Measurements from ENCODE around the gene NFATC2.
"Not testable (repeated sequence)": the region's sequence is repeated elsewhere in the genome, so short reads cannot be mapped to it uniquely, and the experiment has no call there.

Gene NFATC2

DNA sequence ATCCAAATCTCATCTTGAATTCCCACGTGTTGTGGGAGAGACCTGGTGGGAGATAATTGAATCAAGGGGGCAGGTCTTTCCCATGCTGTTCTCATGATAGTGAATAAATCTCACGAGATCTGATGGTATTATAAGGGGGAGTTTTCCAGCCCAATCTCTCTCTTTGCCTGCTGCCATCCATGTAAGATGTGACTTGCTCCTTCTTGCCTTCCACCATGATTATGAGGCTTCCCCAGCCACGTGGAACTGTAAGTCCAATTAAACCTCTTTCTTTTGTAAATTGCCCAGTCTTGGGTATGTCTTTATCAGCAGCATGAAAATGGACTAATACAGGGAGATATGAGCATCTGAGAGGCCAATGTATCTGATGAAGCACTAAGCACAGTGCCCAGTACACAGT lies 26.0 kb upstream of the NFATC2 start:
- DNase-seq (ENCODE audit: low spot score): not testable (repeated sequence)

- no peak for DNase-seq (ENCODE audit: low spot score)
Measured at GRCh38 chr20:51567622-51568021, 25.1 kb upstream of the NFATC2 start.

- no peak for DNase-seq (ENCODE audit: low spot score)
Measured at GRCh38 chr20:51566594-51566993, 24.1 kb upstream of the NFATC2 start.

DNA sequence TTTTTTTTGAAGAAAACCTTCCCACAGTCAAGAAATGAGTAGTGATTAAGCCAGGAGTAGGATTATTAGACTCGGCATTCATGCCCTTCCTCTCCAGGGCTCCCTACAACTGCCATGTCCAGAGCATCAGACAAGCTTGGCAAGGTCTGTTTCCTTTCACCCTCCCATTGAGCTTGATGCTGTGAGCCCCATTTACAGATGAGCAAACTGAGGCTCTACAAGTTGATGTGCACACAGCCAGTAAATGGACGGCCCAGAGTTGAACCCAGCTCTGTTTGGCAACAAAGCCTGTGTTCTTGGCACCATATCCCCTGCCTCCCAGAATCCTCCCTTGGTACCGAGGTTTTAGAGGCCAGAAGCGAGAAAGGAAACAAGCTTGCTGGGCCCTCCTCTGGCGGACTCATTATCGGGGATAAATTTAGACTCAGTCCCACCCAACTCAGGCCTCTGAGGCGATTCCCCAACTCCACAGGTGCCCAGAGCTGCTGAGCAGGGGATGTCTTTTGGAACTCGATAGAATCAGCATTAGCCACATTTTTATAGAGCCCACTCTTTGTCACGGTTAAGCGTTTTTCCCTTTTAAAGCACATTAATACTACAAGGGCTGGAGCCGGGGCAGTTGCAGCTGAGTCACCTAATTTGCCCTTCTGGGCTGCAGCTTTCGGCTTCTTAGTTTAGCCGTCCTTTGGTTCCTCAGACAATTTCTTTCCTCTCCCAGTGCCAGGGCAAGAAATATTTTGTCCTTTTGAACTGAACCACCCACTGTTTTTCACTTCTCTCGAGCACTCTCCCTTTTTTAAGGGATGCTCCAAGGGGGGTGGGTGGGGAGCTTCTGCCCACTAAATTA lies 23.0 kb upstream of the NFATC2 start:
- peak; percentile 61 for DNase-seq (ENCODE audit: low spot score)

DNA sequence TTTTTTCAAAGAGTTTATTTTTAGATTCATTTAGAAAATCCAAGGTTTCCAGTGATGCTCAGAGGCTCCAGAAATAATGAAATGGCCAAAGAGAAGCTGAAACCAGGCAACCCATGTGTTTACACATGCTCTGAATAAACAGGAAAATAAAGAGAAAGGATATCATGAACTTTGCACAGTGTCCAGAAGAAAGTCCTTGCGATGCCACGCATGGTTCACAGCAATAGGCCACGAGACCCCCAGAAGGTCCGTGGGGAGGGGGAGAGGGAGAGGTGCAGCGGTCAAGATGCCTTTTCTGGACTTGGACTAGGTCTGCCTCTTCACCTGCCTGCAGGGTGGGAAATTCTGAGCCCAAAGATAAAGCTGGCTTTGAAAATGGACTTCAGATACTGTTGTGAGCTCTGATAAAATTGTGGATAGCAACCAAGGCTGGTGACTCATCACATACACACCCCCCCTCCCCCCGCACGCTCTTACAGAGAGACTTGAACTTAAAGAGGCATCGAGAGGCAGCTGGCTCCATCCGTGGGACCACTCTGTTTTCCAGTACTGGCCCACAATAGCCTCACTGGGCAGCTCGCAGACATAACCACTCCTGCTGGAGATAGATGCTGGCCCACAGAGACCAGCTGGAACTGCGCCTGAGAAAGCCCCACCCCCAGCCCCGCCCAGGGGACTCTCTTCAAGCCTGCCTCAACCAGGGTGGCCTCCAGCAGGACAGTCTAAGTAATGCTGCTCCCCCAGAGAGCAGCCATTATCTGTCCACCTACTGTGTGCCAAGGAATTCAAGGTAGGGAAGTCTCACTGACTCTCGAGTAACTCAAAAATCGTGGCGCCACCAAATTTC lies 21.2 kb upstream of the NFATC2 start:
- peak; percentile 89 for DNase-seq (ENCODE audit: low spot score)

GRCh38 chr20:51563174-51563485 lies 20.6 kb upstream of the NFATC2 start:
- DNase-seq (ENCODE audit: low spot score): no peak

DNA sequence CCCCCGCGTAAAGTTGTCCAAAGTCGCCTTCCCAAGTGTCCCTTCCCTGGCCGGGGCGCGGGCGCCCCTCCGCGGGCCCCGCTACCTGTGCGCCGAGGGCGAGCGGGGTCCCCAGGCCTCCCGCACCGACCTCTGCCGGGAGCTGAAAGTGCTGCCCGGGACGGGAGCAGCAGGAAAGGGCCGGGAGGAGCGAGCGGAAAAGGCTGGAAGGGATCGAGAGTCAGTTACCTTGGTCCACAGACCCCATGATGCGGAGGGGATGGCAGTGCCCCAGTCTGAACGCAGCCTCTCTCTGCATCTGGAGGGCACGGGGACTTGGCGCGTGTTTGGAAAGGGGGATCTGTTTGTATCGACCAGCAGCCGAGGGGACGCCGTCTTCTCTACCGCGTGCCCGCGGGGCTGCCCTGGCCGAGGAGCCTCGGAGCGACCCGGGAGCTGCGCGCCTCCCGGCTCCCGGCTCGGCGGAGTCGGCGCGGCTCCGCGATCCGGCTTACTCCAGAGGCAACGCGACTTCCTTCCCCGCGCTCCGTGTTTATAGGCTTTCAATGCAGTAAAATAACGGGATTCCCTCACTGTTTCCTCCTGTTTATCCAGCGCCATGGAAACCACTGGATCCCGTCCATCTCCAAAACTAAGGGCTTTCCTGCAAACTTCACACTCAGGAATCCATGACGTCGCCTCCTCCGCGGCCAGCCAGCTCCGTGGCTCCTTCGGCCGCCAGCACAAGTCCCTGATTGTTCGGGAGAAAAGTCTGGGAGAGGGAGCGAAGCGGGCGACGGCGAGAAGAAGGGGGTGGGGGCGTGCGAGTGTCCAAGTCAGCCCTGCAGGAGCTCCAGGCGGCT lies 20.0 kb upstream of the NFATC2 start:
- DNase-seq (ENCODE audit: low spot score): peak; percentile 93

- no peak for DNase-seq (ENCODE audit: low spot score)
Measured at GRCh38 chr20:51562027-51562331, 19.5 kb upstream of the NFATC2 start.

DNA sequence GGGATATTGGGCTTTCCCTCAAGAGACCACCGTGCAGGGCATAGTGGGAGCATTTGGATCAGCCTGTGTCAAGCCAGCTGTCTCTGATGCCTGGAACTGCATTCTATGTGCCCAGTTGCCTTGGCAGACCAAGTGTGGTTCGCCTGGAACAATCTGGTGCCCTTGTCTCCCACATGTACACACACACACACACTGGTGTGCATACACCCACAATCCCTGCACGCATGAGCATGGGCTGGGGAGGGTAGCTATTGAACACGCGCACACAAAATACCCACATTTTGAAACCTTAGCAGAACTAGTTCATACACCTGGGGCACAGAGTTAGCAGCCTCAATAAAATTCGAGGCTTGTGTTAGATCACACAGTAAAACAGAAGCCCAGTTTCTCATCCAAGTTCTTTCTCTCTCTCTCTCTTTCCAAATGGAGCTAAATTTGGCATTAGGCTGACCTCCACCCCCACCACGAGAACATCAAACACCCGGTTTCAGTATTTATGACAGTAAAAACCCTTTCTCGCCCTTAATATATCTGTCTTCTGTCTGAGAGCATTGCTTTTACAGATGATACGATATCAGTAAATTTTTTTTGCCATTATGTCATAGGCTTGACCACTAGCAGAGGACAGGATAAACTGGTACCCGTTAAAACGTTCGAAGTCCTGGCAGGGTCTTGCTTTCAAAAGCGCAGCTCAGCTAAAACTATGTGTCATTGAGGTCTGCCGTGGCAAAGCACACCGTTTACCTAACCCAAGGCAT lies 18.2 kb upstream of the NFATC2 start:
- no peak for DNase-seq (ENCODE audit: low spot score)

GRCh38 chr20:51560042-51560441 lies 17.5 kb upstream of the NFATC2 start:
- DNase-seq (ENCODE audit: low spot score): no peak

DNA sequence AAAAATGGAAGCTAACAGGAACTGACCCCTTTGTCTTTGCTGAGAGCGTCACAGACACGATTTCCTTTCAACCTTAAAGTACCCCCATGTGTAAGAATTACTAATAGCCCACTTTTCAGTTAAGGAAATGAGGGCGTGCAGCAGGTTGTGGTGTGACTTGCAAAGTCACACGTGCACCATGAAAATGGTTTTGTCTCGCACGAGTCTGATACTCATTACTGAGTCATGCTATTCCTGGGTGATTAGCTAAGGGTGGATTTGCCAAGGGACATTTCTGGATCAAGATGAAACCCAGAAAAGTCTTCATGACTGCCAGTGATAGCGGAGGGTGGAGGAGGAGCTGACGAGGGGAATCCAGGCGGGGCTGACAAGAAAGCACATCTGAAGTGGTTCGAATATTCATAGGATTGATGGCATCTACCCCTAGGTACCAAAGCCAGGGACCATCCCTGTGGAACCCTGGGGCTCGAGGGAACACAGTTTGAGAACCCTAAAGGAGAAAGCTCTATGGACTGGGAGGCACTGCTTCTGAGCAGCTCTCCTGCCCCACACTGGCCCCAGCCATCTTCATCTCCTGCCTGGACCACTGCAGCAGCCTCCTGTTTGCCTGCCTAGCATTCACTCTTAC lies 12.1 kb upstream of the NFATC2 start:
- DNase-seq (ENCODE audit: low spot score): no peak

DNA sequence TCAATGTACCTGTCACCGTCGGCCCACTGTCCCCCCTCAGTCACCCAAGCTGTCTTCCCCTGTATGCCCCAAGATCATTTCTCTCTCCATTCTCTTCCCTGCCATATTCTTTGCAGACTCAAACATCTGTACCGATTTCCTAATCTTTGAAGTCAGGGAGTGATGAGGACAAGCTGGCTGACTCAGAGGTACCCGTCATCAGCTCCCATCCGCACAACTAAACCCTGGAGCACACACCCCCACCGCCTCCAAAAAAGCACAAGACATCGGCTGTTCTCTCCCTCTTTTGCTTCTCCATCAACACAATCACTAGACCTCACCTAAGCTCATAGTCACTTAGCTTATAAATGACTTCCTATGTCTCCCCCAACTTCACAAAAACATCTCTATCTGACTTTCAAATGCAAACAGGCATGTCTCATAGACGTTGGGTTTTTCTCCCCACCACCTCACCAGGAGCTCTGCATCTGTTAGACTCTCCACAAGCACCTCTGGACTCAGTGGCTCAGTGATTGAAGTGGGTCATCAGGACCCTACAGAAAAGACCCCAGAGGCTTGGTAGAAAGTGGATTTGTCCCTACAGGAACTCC lies 11.5 kb upstream of the NFATC2 start:
- DNase-seq (ENCODE audit: low spot score): no peak

DNA sequence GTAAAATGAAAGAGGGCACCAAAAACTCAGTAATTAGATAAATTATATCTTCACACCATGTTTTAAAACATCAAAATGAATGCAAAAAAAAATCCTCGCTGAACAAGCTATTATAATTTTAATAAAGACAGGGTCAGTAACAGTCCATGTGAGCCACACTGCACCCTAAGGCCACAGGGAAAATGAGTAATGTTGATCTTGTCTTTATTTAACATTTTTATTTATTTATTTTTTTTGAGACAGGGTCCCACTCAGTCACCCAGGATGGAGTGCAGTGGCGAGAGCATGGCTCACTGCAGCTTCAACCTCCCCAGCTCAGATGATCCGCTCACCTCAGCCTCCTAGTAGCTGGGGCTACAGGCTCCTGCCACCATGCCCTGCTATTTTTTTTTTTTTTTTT lies 8.7 kb upstream of the NFATC2 start:
- DNase-seq (ENCODE audit: low spot score): no peak

GRCh38 chr20:51549474-51549873 lies 7.0 kb upstream of the NFATC2 start:
- DNase-seq (ENCODE audit: low spot score): no peak

GRCh38 chr20:51547951-51548350 lies 5.4 kb upstream of the NFATC2 start:
- no peak for DNase-seq (ENCODE audit: low spot score)

GRCh38 chr20:51545515-51545914 lies 3.0 kb upstream of the NFATC2 start:
- DNase-seq (ENCODE audit: low spot score): no peak

GRCh38 chr20:51543422-51543788 lies 886 bp upstream of the NFATC2 start:
- DNase-seq (ENCODE audit: low spot score): no peak

DNA sequence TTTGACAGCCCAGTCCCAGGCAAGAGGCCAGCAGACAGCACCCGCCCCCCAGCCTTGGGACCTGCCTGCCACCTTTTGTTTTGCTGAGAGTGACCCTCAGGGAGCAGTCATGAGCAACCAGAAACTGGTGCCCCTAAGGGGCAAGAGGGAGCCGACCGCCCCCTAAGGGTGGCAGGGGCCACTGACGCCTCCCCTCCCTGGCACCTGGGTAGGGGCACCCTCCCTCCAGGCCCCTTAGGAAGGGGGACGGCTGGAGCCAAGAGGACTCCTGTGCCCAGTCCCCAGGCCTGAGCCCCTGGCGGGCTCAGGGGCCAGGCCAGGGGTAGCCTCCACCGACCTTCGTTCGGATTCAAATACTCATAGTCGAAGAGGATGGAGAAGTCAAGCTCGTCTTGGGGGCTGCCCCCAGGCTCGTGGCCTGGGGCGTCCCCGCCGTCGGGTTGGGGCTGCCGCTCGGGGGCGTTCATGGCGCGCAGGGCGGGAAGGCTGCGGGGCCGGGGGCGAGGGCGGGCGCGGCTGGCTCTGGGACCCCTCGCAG lies 417 bp downstream of the NFATC2 start:
- no peak for DNase-seq (ENCODE audit: low spot score)

DNA sequence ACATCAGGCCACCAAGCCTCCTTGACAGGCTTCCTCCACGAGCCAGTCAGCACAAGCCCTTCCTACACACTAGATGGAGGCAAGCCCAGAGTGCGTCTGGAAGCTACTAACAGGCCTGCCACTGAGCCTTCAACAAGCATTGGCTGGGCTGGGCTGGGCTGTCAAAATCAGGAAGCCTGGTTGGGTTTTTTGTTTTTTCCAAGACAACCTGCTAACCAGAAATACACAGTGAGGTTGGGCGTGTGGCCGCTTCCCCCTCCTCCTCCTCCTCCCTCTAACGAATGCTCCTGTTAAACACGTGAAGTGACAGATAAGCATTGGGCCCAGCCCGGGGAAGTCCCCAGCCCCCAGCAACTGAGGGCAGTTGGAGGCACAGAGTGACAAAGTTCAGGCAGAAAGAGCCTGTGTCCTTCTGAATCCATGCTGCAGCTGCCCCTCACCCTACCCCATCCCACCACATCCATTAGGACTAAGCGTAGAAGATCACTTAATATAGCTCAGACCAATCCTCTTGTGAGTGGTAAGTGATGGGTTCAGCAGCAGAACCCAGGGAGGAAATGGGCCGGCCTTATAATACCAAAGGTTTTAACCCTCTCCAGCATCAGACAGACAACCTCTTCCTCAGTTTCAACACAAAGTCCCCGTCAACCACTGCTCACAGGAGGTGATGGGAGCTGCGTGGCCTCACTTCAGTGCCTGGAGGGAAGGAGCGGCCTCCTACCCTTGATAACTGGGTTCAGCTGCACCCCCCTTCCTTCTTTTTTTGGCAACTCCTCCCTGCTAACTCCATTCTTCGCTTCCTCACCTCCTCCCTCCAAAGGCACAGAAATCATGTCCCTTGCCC lies 1.1 kb downstream of the NFATC2 start:
- no peak for DNase-seq (ENCODE audit: low spot score)

GRCh38 chr20:51540580-51540979 lies 1.9 kb downstream of the NFATC2 start:
- DNase-seq (ENCODE audit: low spot score): no peak

All from COLO829 (cell line).